Stomach (tissue), 9 donors: ENCODE results near the gene CFAP68. TPM values are rescaled to one million over a fixed set of nuclear protein-coding genes. Genes with fewer than 3 reads are reported as not detected.
A peak's percentile ranks its signal among the peaks of the same experiment; 100 is the strongest.

ENCODE experiments used
- DNase-seq, 2 donors: peaks; one replicate each; pipeline versions ENCODE4 v3.0.0 to v3.0.0-alpha.2; 2013 to 2019
- H3K27ac ChIP-seq, 5 donors: fragments of 200-600 bp in 4 of 5; sonication (generic) in 4 of 5; one replicate each; pipeline ENCODE4 v1.5.1; 2013 to 2019; ENCODE audit warnings: mild to moderate bottlenecking in 1 of 5, moderate library complexity in 1 of 5
- H3K27me3 ChIP-seq, 3 donors: fragments of 200-600 bp; sonication (generic); one replicate each; pipeline ENCODE4 v1.5.1; 2017 to 2019; ENCODE audit warnings: mixed run types in 1 of 3
- H3K36me3 ChIP-seq, 4 donors: fragments of 200-600 bp; sonication (generic); 1 replicate in 3 of 4; 2 replicates in 1 of 4; pipeline ENCODE4 v1.5.1; 2016 to 2019
- H3K4me1 ChIP-seq, 4 donors: fragments of 200-600 bp; sonication (generic); one replicate each; pipeline ENCODE4 v1.5.1; 2016 to 2019
- H3K4me3 ChIP-seq, 4 donors: fragments of 200-600 bp; sonication (generic) in 3 of 4; one replicate each; pipeline ENCODE4 v1.5.1; 2016 to 2019; ENCODE audit warnings: mild to moderate bottlenecking in 1 of 4
- H3K9me3 ChIP-seq, 4 donors: fragments of 200-600 bp; sonication (generic); one replicate each; pipeline ENCODE4 v1.5.1; 2016 to 2019
- CTCF ChIP-seq, 7 experiments: fragments of 450-650 bp in 4 of 7; fragments of 200-600 bp in 3 of 7; sonication (generic) in 3 of 7; IDR thresholded peaks; one replicate each; pipeline ENCODE4 v1.5.1; 2016 to 2019; ENCODE audit warnings: antibody characterized with exemption in 7 of 7, control low read depth in 2 of 7, mild to moderate bottlenecking in 1 of 7
- EP300 ChIP-seq: sonication (generic); formaldehyde crosslinking; IDR thresholded peaks from one replicate; pipeline ENCODE4 v1.6.1; 2017; ENCODE audit warnings: antibody characterized with exemption
- POLR2A ChIP-seq, 4 donors: fragments of 450-650 bp; IDR thresholded peaks; one replicate each; pipeline ENCODE4 v1.6.1; 2016; ENCODE audit warnings: antibody characterized with exemption in 4 of 4, control low read depth in 2 of 4, mild to moderate bottlenecking in 1 of 4, moderate library complexity in 1 of 4
- POLR2AphosphoS5 ChIP-seq, 3 donors: sonication (generic); formaldehyde crosslinking; IDR thresholded peaks; one replicate each; pipeline ENCODE4 v1.6.1; 2016; ENCODE audit warnings: antibody characterized with exemption in 3 of 3
- WGBS, 5 donors: extraction: QIAGEN DNeasy Blood & Tissue Kit in 3 of 5; methylation state at CpG; one replicate each; pipeline versions ENCODE4 v1.1.5 to v1.1.7; 2013 to 2018; 5-methylcytosine and 5-hydroxymethylcytosine counted together
- intact Hi-C: fragments of 100-400 bp; cut with DNase I; formaldehyde crosslinking; loops from one replicate; pipeline ENCODE4 v1.15.1; 2023; ENCODE audit warnings: low total_unique reads
- polyA plus RNA-seq, 3 donors: library from polyadenylated mRNA; stranded (reverse); fragments of 200-250 nt; gene quantifications; one replicate each; pipeline ENCODE4 v1.2.3, GENCODE V29; 2013
- total RNA-seq, 5 donors: library from RNA; depleted of rRNA; stranded (reverse); fragments of >200 nt; gene quantifications; one replicate each; pipeline versions ENCODE4 v1.1.0 to v1.2.3, GENCODE V29; 2014 to 2016
- donor health status: healthy with polysubstance abuse.
- donor health status: Bipolar disorder and iron deficiency.
- donor health status: healthy.

Gene CFAP68
- total and polyA plus RNA-seq, 8 donors = 3.9 to 51.9 (median 40.2) TPM; not detected in 1

- no peaks in the 10 kb centered on the region for H3K27me3 ChIP-seq
- H3K36me3 ChIP-seq = peaks cover 0 to 7% (median 2%) of the 10 kb centered on the region in 4 donors
- intact Hi-C loops = no loop called here
- WGBS, 5 donors = 4 to 12% (median 10%) methylated on average over 2 of the region's 2 CpGs
- peaks cover 39 to 88% (median 60%) of the 10 kb centered on the region in 4 donors for H3K4me1 ChIP-seq
- TF ChIP-seq POLR2AphosphoS5 (IDR thresholded peaks at IDR 0.05) (peak; percentile 22 to 62 (median 31)), CTCF (IDR thresholded peaks at IDR 0.05) (no peak)
- DNase-seq = peak; percentile 49 to 78
- H3K4me3 ChIP-seq = no peak overlapping the region
- H3K27ac ChIP-seq = peak overlapping the region; percentile 66 to 93 (median 85)
- H3K9me3 ChIP-seq = no peaks in the 10 kb centered on the region
These were observed 43.5 kb downstream of the CFAP68 start for GRCh38 chr11:111922803-111923202.

- Histone ChIP-seq H3K9me3 (no peaks in the 10 kb centered on the region), H3K27me3 (no peaks in the 10 kb centered on the region), H3K27ac (peak overlapping the region; percentile 66 to 93 (median 85)), H3K36me3 (peaks cover 0 to 7% (median 2%) of the 10 kb centered on the region in 4 donors), H3K4me3 (no peak overlapping the region), H3K4me1 (peaks cover 39 to 82% (median 58%) of the 10 kb centered on the region in 4 donors)
- intact Hi-C loops = no loop called here
- TF ChIP-seq POLR2AphosphoS5 (IDR thresholded peaks at IDR 0.05) (no peak), POLR2A (IDR thresholded peaks at IDR 0.05) (no peak), CTCF (IDR thresholded peaks at IDR 0.05) (no peak), EP300 (no peak)
- DNase-seq = no peak
- 24 to 36% (median 30%) methylated on average over 5 of the region's 5 CpGs for WGBS, 5 donors
These were observed 44.0 kb downstream of the CFAP68 start for GRCh38 chr11:111923351-111923788.

GRCh38 chr11:111923951-111924350, 44.6 kb downstream of the CFAP68 start:
- Histone ChIP-seq H3K36me3 (peaks cover 0 to 7% (median 2%) of the 10 kb centered on the region in 4 donors), H3K27ac (peak overlapping the region; percentile 81 to 93 (median 85)), H3K4me3 (no peak overlapping the region), H3K9me3 (no peaks in the 10 kb centered on the region), H3K27me3 (no peaks in the 10 kb centered on the region), H3K4me1 (peaks cover 39 to 79% (median 56%) of the 10 kb centered on the region in 4 donors)
- no peak for DNase-seq
- TF ChIP-seq POLR2AphosphoS5 (IDR thresholded peaks at IDR 0.05) (no peak), POLR2A (IDR thresholded peaks at IDR 0.05) (no peak), CTCF (IDR thresholded peaks at IDR 0.05) (no peak), EP300 (no peak)
- intact Hi-C loops = no loop called here

GRCh38 chr11:111925953-111926352, 46.6 kb downstream of the CFAP68 start:
- Histone ChIP-seq H3K9me3 (no peaks in the 10 kb centered on the region), H3K4me1 (peaks cover 39 to 61% (median 51%) of the 10 kb centered on the region in 4 donors), H3K4me3 (peak overlapping the region in 1 of 4 donors; percentile 37), H3K27ac (peak overlapping the region; percentile 85 to 93 (median 91)), H3K27me3 (no peaks in the 10 kb centered on the region), H3K36me3 (peaks cover 0 to 7% (median 2%) of the 10 kb centered on the region in 4 donors)
- intact Hi-C loops = no loop called here
- DNase-seq = no peak
- WGBS, 5 donors = 90 to 95% (median 93%) methylated on average over 16 of the region's 16 CpGs
- TF ChIP-seq POLR2AphosphoS5 (IDR thresholded peaks at IDR 0.05) (no peak), CTCF (IDR thresholded peaks at IDR 0.05) (no peak), POLR2A (IDR thresholded peaks at IDR 0.05) (no peak), EP300 (no peak)
